T-cell (primary cell): ENCODE data around the gene CD163. TPM values are rescaled to one million over a fixed set of nuclear protein-coding genes. Genes with fewer than 3 reads are reported as not detected.

Experiments
- ATAC-seq, 4 experiments: fragments of 200-7000 bp in 3 of 4; fragments of 150-1000 bp in 1 of 4; cut with Tn5 transposase; replicated peaks in 1 of 4; 1 replicate in 3 of 4; 2 replicates in 1 of 4; pipeline ENCODE4 v1.10.0; 2021; ENCODE audit warnings: moderate library complexity in 3 of 4, mild to moderate bottlenecking in 2 of 4, moderate number of reproducible peaks in 1 of 4
- CTCF ChIA-PET, 2 donors: fragments of 300-600 bp; sonication (Branson Sonifier 250); formaldehyde crosslinking; loops; one replicate each; lab custom pipeline; 2022; ENCODE audit warnings: antibody characterized with exemption in 2 of 2; lab: Charles Lee
- POLR2A ChIA-PET, 2 donors: fragments of 300-600 bp; sonication (Branson Sonifier 250); formaldehyde crosslinking; loops; one replicate each; lab custom pipeline; 2022; ENCODE audit warnings: antibody characterized with exemption in 2 of 2; lab: Charles Lee
- DNase-seq, 35 experiments: peaks; one replicate each; pipeline versions ENCODE4 v3.0.0 to v3.0.0-alpha.2; 2013 to 2023
- H3K27ac ChIP-seq: one replicate; pipeline ENCODE4 v1.5.1; 2013; ENCODE audit warnings: low read length
- H3K27me3 ChIP-seq, 2 experiments: replicated peaks in 1 of 2; 1 replicate in 1 of 2; 2 replicates in 1 of 2; pipeline versions ENCODE4 v1.6.1 to v1.7.0; 2013; ENCODE audit warnings: low read length in 1 of 2, mixed read lengths in 1 of 2; ENCODE audit not compliant: control insufficient read depth in 2 of 2, insufficient read depth in 2 of 2; ENCODE audit errors: extremely low read depth in 1 of 2
- H3K36me3 ChIP-seq, 2 donors: 1 replicate in 1 of 2; 2 replicates in 1 of 2; pipeline versions ENCODE4 v1.6.1 to v1.7.0; 2013; ENCODE audit warnings: low read length in 1 of 2; ENCODE audit not compliant: control insufficient read depth in 2 of 2, insufficient read depth in 1 of 2; ENCODE audit errors: extremely low read depth in 1 of 2
- H3K4me1 ChIP-seq, 2 experiments: 1 replicate in 1 of 2; 2 replicates in 1 of 2; pipeline versions ENCODE4 v1.6.1 to v1.7.0; 2013; ENCODE audit warnings: low read length in 2 of 2, mixed read lengths in 1 of 2; ENCODE audit not compliant: insufficient read depth in 2 of 2, control insufficient read depth in 1 of 2; ENCODE audit errors: extremely low read depth in 1 of 2
- H3K4me3 ChIP-seq, 2 donors: 1 replicate in 1 of 2; 2 replicates in 1 of 2; pipeline versions ENCODE4 v1.5.1 to v1.7.0; 2013; ENCODE audit warnings: mild to moderate bottlenecking in 2 of 2, low read length in 1 of 2, moderate library complexity in 1 of 2; ENCODE audit not compliant: control insufficient read depth in 1 of 2; ENCODE audit errors: extremely low read depth in 1 of 2
- H3K9me3 ChIP-seq: 2 replicates; pipeline ENCODE4 v1.7.0; 2013
- H3K27ac Mint-ChIP-seq, 2 donors: one replicate each; pipeline ENCODE4 v1.8.0; 2020 to 2021; ENCODE audit warnings: mild to moderate bottlenecking in 2 of 2, mixed read lengths in 2 of 2
- H3K27me3 Mint-ChIP-seq, 2 donors: one replicate each; pipeline ENCODE4 v1.8.0; 2021 to 2022; ENCODE audit warnings: mixed read lengths in 2 of 2
- H3K36me3 Mint-ChIP-seq: one replicate; pipeline ENCODE4 v1.8.0; 2021; ENCODE audit warnings: mixed read lengths
- H3K4me1 Mint-ChIP-seq, 3 donors: one replicate each; pipeline ENCODE4 v1.8.0; 2020 to 2022; ENCODE audit warnings: mixed read lengths in 3 of 3, mild to moderate bottlenecking in 1 of 3
- H3K4me3 Mint-ChIP-seq, 3 donors: one replicate each; pipeline ENCODE4 v1.8.0; 2020 to 2022; ENCODE audit warnings: mild to moderate bottlenecking in 3 of 3, mixed read lengths in 3 of 3, moderate library complexity in 3 of 3
- H3K9me3 Mint-ChIP-seq, 3 donors: one replicate each; pipeline ENCODE4 v1.8.0; 2020 to 2022; ENCODE audit warnings: mixed read lengths in 3 of 3
- WGBS: methylation state at CpG from one replicate; pipeline ENCODE4 v1.1.5; 2013; ENCODE audit warnings: missing lambda C conversion rate; ENCODE audit not compliant: insufficient coverage; 5-methylcytosine and 5-hydroxymethylcytosine counted together
- total RNA-seq, 35 experiments: library from RNA in 6 of 35; stranded (reverse) in 6 of 35; fragments of 120-200 nt in 1 of 35; gene quantifications; one replicate each; pipeline versions ENCODE4 v1.2.1 to v1.2.4 and lab custom pipeline; 2013 to 2026

CD163 gene
- total RNA-seq, 5 donors from 2014 or later (not counting 1 experiment from before 2014, with no cell fraction given), result 0.33 to 1.2 (median 0.73) TPM

- H3K4me1 Mint-ChIP-seq, result no peaks in the 10 kb centered on the region
- peaks cover 18 to 19% of the 10 kb centered on the region in 2 donors for H3K27me3 Mint-ChIP-seq
- Histone ChIP-seq H3K36me3 (no peaks in the 10 kb centered on the region), H3K4me1 (no peaks in the 10 kb centered on the region), H3K9me3 (no peaks in the 10 kb centered on the region), H3K27me3 (no peaks in the 10 kb centered on the region), H3K27ac (no peak overlapping the region), H3K4me3 (no peak overlapping the region)
- no peak overlapping the region for H3K27ac Mint-ChIP-seq
- WGBS, result 80% methylated on average over 3 of the region's 3 CpGs
- DNase-seq (no peak), ATAC-seq (no peak)
- peaks cover 0 to 3% (median 0%) of the 10 kb centered on the region in 3 donors for H3K9me3 Mint-ChIP-seq
- ChIA-PET POLR2A (no interaction called here), CTCF (no interaction called here)
- no peak overlapping the region for H3K4me3 Mint-ChIP-seq
- no peaks in the 10 kb centered on the region for H3K36me3 Mint-ChIP-seq
Measured at GRCh38 chr12:7502612-7503011, 965 bp downstream of the CD163 start.

DNA sequence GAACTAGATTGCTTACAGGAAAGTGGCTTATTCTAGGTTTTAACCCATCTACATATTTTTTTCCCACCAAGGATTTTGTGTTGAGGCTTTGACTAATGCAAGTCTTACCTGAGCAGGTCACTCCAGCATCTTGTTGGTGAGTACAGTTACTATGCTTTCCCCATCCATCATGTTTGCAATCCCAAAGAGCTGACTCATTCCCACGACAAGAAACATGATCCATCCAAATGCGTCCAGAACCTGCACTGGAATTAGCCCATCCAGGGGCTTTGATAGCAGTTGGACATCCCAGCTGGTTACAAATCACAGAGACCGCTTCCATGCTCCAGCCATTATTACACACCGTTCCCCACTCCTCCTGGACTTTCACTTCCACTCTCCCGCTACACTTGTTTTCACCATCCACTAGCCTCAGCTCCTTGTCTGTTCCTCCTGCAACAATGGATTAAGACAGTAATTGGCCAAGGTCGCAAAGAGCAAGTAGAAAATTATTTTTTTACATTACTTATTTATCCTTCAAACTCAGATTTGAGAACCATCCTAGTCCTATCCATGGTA is 2.5 kb downstream of the CD163 start:
- DNase-seq (no peak), ATAC-seq (no peak)
- H3K27me3 ChIP-seq, result no peaks in the 10 kb centered on the region
- no peaks in the 10 kb centered on the region for H3K4me1 ChIP-seq
- no peak overlapping the region for H3K27ac ChIP-seq
- WGBS, result 83% methylated on average over 5 of the region's 6 CpGs
- H3K36me3 ChIP-seq, result no peaks in the 10 kb centered on the region
- POLR2A ChIA-PET, result no interaction called here
- CTCF ChIA-PET, result interaction anchor here in 1 of 2 donors (0.7 kb wide), 1 partner anchor 1365 kb away, joined by 3 read pairs; no protein-coding TSS in a partner anchor
- H3K9me3 Mint-ChIP-seq, result peaks cover 0 to 3% (median 0%) of the 10 kb centered on the region in 3 donors
- no peaks in the 10 kb centered on the region for H3K9me3 ChIP-seq
- no peak overlapping the region for H3K4me3 Mint-ChIP-seq
- no peaks in the 10 kb centered on the region for H3K36me3 Mint-ChIP-seq
- H3K4me3 ChIP-seq, result no peak overlapping the region
- no peak overlapping the region for H3K27ac Mint-ChIP-seq
- H3K27me3 Mint-ChIP-seq, result peaks cover 18 to 23% of the 10 kb centered on the region in 2 donors
- H3K4me1 Mint-ChIP-seq, result no peaks in the 10 kb centered on the region

GRCh38 chr12:7499636-7500035 is 3.9 kb downstream of the CD163 start:
- no peaks in the 10 kb centered on the region for H3K9me3 ChIP-seq
- ChIA-PET CTCF (no interaction called here), POLR2A (no interaction called here)
- peaks cover 0 to 2% (median 0%) of the 10 kb centered on the region in 3 donors for H3K9me3 Mint-ChIP-seq
- H3K36me3 Mint-ChIP-seq, result no peaks in the 10 kb centered on the region
- no peak overlapping the region for H3K27ac ChIP-seq
- no peaks in the 10 kb centered on the region for H3K4me1 ChIP-seq
- no peaks in the 10 kb centered on the region for H3K27me3 ChIP-seq
- H3K4me1 Mint-ChIP-seq, result no peaks in the 10 kb centered on the region
- H3K4me3 ChIP-seq, result no peak overlapping the region
- no peak overlapping the region for H3K4me3 Mint-ChIP-seq
- H3K27me3 Mint-ChIP-seq, result peaks cover 16 to 33% of the 10 kb centered on the region in 2 donors
- ATAC-seq (no peak), DNase-seq (no peak)
- WGBS, result no CpG with 5 or more reads among the region's 1 CpG
- H3K36me3 ChIP-seq, result no peaks in the 10 kb centered on the region
- no peak overlapping the region for H3K27ac Mint-ChIP-seq

GRCh38 chr12:7498809-7499208 is 4.8 kb downstream of the CD163 start:
- H3K4me1 ChIP-seq, result no peaks in the 10 kb centered on the region
- ATAC-seq (no peak), DNase-seq (no peak)
- H3K9me3 Mint-ChIP-seq, result no peaks in the 10 kb centered on the region
- ChIA-PET POLR2A (no interaction called here), CTCF (no interaction called here)
- H3K27me3 Mint-ChIP-seq, result peaks cover 14 to 33% of the 10 kb centered on the region in 2 donors
- 70% methylated on average over 3 of the region's 4 CpGs for WGBS
- H3K9me3 ChIP-seq, result no peaks in the 10 kb centered on the region
- H3K4me3 Mint-ChIP-seq, result no peak overlapping the region
- H3K36me3 Mint-ChIP-seq, result no peaks in the 10 kb centered on the region
- no peak overlapping the region for H3K4me3 ChIP-seq
- no peak overlapping the region for H3K27ac Mint-ChIP-seq
- no peak overlapping the region for H3K27ac ChIP-seq
- no peaks in the 10 kb centered on the region for H3K36me3 ChIP-seq
- no peaks in the 10 kb centered on the region for H3K4me1 Mint-ChIP-seq
- H3K27me3 ChIP-seq, result no peaks in the 10 kb centered on the region

GRCh38 chr12:7497661-7498060 is 5.9 kb downstream of the CD163 start:
- Histone ChIP-seq H3K9me3 (no peaks in the 10 kb centered on the region), H3K27me3 (no peaks in the 10 kb centered on the region), H3K36me3 (no peaks in the 10 kb centered on the region), H3K4me1 (no peaks in the 10 kb centered on the region), H3K27ac (no peak overlapping the region), H3K4me3 (no peak overlapping the region)
- Mint-ChIP-seq H3K27ac (no peak overlapping the region), H3K27me3 (peaks cover 14 to 33% of the 10 kb centered on the region in 2 donors), H3K4me3 (no peak overlapping the region), H3K4me1 (no peaks in the 10 kb centered on the region), H3K36me3 (no peaks in the 10 kb centered on the region), H3K9me3 (no peaks in the 10 kb centered on the region)
- no CpG with 5 or more reads among the region's 3 CpGs for whole genome bisulfite sequencing
- DNase-seq, result no peak
- ChIA-PET POLR2A (no interaction called here), CTCF (no interaction called here)
- ATAC-seq, result no peak

GRCh38 chr12:7496451-7496850 is 7.1 kb downstream of the CD163 start:
- DNase-seq, result no peak
- no peaks in the 10 kb centered on the region for H3K36me3 ChIP-seq
- Mint-ChIP-seq H3K4me3 (no peak overlapping the region), H3K4me1 (no peaks in the 10 kb centered on the region), H3K27ac (no peak overlapping the region), H3K9me3 (no peaks in the 10 kb centered on the region), H3K27me3 (peaks cover 15 to 33% of the 10 kb centered on the region in 2 donors), H3K36me3 (no peaks in the 10 kb centered on the region)
- no peak for ATAC-seq
- H3K4me1 ChIP-seq, result no peaks in the 10 kb centered on the region
- ChIA-PET CTCF (interaction anchor here in 1 of 2 donors (0.5 kb wide), 1 partner anchor 189 kb away, joined by 4 read pairs; no protein-coding TSS in a partner anchor), POLR2A (no interaction called here)
- no peak overlapping the region for H3K27ac ChIP-seq
- no peaks in the 10 kb centered on the region for H3K27me3 ChIP-seq
- H3K9me3 ChIP-seq, result no peaks in the 10 kb centered on the region
- 100% methylated on average over 1 of the region's 4 CpGs for WGBS
- H3K4me3 ChIP-seq, result no peak overlapping the region
